Suprapubic skin (tissue), 4 donors: ENCODE data around the gene WDTC1.

Experiments used
- CTCF ChIP-seq, 2 donors: fragments of 200-600 bp in 1 of 2; fragments of 450-650 bp in 1 of 2; sonication (generic) in 1 of 2; IDR thresholded peaks; one replicate each; pipeline ENCODE4 v1.5.1; 2016 to 2019; ENCODE audit warnings: antibody characterized with exemption in 2 of 2, mild to moderate bottlenecking in 1 of 2, moderate library complexity in 1 of 2
- EP300 ChIP-seq: sonication (generic); formaldehyde crosslinking; IDR thresholded peaks from one replicate; pipeline ENCODE4 v1.6.1; 2017; ENCODE audit warnings: antibody characterized with exemption
- POLR2A ChIP-seq, 2 donors: fragments of 450-650 bp; IDR thresholded peaks; one replicate each; pipeline ENCODE4 v1.6.1; 2017; ENCODE audit warnings: antibody characterized with exemption in 2 of 2, mild to moderate bottlenecking in 2 of 2, moderate library complexity in 2 of 2
- POLR2AphosphoS5 ChIP-seq, 3 donors: sonication (generic); formaldehyde crosslinking; IDR thresholded peaks; one replicate each; pipeline ENCODE4 v1.6.1; 2017; ENCODE audit warnings: antibody characterized with exemption in 3 of 3

- TF ChIP-seq CTCF (IDR thresholded peaks at IDR 0.05) = no peak
- TF ChIP-seq POLR2A (IDR thresholded peaks at IDR 0.05) = no peak
- no peak for TF ChIP-seq POLR2AphosphoS5 (IDR thresholded peaks at IDR 0.05)
- no peak for TF ChIP-seq EP300
These were observed 79.7 kb downstream of the WDTC1 start for GRCh38 chr1:27314169-27314568.
